Measurements from ENCODE around the gene TDO2.
A peak's percentile ranks its signal among the peaks of the same experiment; 100 is the strongest.

Gene TDO2

DNA sequence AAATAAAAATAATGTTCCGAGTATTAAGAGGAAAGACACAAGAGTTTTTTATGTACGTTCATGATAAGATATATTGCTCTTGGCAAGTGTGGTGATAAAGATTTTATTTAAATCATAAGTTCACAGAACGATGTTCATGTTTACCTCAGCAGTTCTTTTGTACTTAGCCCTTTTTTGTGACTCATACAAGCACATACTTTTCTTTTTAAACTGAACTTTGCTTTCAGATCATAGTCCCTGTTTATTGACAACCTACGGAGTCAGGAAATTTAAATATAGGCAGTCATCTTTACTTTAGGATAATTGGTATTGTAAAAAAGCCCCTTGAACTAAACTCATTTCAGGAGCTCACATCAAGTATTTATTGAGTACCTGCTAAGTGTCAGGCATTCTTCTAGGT lies 51.4 kb downstream of the TDO2 start:
- no peak for DNase-seq

DNA sequence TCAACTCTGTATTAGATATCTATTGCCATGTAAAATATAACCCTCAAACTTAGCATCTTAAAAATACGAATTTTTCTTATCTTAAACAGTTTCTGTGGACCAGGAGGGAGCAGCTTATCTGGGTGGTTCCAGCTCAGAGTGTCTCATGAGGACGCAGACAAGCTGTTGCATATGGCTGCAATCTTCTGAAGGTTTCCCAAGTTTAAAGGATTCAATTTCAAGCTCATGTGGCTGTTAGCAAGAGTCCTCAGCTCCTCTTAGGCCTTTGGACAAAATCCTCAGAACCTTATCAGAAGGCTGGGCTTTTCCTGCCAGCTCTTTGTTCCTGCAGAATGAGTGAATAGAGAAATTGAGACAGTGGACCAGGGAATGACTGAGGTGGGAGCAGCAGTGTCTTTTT lies 53.0 kb downstream of the TDO2 start:
- no peak for DNase-seq

GRCh38 chr4:155959417-155959816 lies 55.9 kb downstream of the TDO2 start:
- DNase-seq = no peak

DNA sequence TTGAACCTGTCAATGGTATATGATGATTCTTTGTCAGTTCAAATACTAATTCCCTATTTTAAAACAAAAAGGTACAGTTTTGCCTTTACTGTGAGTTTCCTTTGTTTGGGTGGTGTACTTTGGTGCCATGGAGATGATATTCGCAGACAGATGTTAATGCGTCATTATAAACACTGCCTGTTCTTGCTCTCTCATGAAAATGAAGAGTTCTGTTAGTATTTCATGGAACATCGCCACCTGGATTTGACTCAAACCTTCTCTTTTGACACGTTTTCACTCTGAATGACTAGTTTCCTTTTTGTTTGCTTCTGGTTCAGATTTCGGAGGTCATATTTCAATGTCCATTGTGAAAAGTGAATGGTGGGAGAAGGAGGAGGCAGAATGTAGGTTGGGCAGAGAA lies 57.0 kb downstream of the TDO2 start:
- no peak for DNase-seq

DNA sequence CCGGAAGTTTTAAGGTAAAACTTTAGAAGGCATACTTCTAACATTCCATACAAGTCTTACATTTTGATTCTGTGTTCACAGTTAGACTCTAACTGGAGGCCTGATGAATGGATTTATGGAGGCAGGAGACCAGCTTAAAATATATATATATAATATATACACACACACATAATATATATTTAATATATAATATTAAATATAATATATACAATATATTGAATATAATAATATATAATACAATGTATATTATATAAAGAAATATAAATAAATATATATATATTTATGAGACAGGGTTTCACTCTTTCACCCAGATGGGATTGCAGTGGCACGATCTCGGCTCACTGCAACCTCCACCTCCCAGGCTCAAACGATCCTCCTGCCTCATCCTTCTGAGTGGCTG lies 58.1 kb downstream of the TDO2 start:
- no peak for DNase-seq

GRCh38 chr4:155962767-155963166 lies 59.3 kb downstream of the TDO2 start:
- DNase-seq = no peak

- DNase-seq = no peak
Observed at GRCh38 chr4:155964016-155964891, 60.8 kb downstream of the TDO2 start.

- no peak for DNase-seq
Observed at GRCh38 chr4:155966171-155966570, 62.7 kb downstream of the TDO2 start.

DNA sequence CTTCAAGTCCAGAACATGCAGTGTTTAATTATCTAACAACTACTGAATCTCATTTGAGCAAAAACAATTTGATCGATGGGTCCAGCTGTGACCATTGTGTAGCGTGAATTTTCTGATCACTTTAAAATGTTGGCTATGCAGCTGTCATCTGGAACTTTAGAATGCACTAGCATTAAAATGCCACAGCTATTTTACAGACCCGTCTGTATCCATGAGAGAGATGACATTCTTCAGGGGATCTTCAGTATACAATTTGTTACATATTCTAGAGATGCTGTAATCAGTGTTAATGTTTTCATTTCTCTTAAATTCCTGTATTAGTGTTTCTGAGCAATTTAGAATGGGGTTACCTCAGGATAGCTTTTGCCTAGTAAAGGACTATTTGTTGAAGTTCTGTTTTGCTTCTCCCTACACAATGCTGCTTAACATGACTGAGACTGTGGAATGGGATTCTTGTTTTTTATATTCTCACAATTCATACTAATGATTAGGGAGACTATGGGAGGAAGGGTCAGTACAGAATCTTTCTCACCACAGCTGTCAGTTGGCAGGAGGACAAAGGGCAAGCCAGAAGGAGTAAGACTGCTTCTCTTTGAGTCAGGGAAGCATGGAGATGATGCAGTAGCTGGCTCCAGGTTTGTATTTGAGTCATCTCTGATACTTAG lies 63.4 kb downstream of the TDO2 start:
- DNase-seq = peak; percentile 30
